GM18508 (cell line): ENCODE measurements around the gene TLCD3B.
"Not testable (repeated sequence)": the region's sequence is repeated elsewhere in the genome, so short reads cannot be mapped to it uniquely, and the experiment has no call there.

Experiments
- ATAC-seq: cut with Tn5 transposase; IDR thresholded peaks from one replicate; pipeline ENCODE4 v1.9.1; 2021; ENCODE audit warnings: moderate number of reproducible peaks; ENCODE audit not compliant: insufficient read depth, unreplicated experiment

Gene TLCD3B

GRCh38 chr16:30027588-30028437 is 3.3 kb downstream of the TLCD3B start:
- no peak for ATAC-seq

GRCh38 chr16:30026449-30026848 is 4.6 kb downstream of the TLCD3B start:
- no peak for ATAC-seq

GRCh38 chr16:30025574-30025973 is 5.5 kb downstream of the TLCD3B start:
- no peak for ATAC-seq

GRCh38 chr16:30025156-30025555 is 5.9 kb downstream of the TLCD3B start:
- no peak for ATAC-seq

GRCh38 chr16:30024451-30024850 is 6.6 kb downstream of the TLCD3B start:
- ATAC-seq, result no peak

GRCh38 chr16:30023586-30023985 is 7.5 kb downstream of the TLCD3B start:
- ATAC-seq, result no peak

- ATAC-seq, result no peak
These were observed 8.2 kb downstream of the TLCD3B start, which contains the start of gene C16orf92 for GRCh38 chr16:30022887-30023286. C16orf92 (plus strand) TSS chr16:30023198; CDS start chr16:30023341, 143 bp downstream.

GRCh38 chr16:30018731-30019158 is 12.3 kb downstream of the TLCD3B start:
- ATAC-seq, result no peak

- not testable (repeated sequence) for ATAC-seq
These were observed 13.1 kb downstream of the TLCD3B start for GRCh38 chr16:30017937-30018336.

GRCh38 chr16:30017277-30017656 is 13.8 kb downstream of the TLCD3B start:
- no peak for ATAC-seq

GRCh38 chr16:30016555-30017276 is 14.4 kb downstream of the TLCD3B start:
- no peak for ATAC-seq

- not testable (repeated sequence) for ATAC-seq
These were observed 15.6 kb downstream of the TLCD3B start for GRCh38 chr16:30015450-30015849.

- ATAC-seq, result not testable (repeated sequence)
These were observed 18.5 kb downstream of the TLCD3B start for GRCh38 chr16:30012598-30012997.

- ATAC-seq, result no peak
These were observed 19.2 kb downstream of the TLCD3B start for GRCh38 chr16:30011714-30012504.

- ATAC-seq, result no peak
These were observed 20.0 kb downstream of the TLCD3B start, which contains the start of gene DOC2A for GRCh38 chr16:30010844-30011713. DOC2A (minus strand) TSS chr16:30011027; CDS start chr16:30010222, 805 bp downstream.

- ATAC-seq, result no peak
These were observed 20.9 kb downstream of the TLCD3B start for GRCh38 chr16:30009990-30010843.

- ATAC-seq, result no peak
These were observed 21.8 kb downstream of the TLCD3B start for GRCh38 chr16:30009085-30009862.

- ATAC-seq, result no peak
These were observed 23.6 kb downstream of the TLCD3B start for GRCh38 chr16:30007378-30007895.
